ENCODE data around the gene MRPL24. TPM values are rescaled to one million over a fixed set of nuclear protein-coding genes. Genes with fewer than 3 reads are reported as not detected.

MRPL24 gene
- total and polyA plus RNA-seq, 9 of the 15 experiments (the other 6 are each of a cell fraction or from before 2014, with no cell fraction given): 74.3 to 267 (median 113) TPM

- TF ChIP-seq E2F4 (CRISPR knock-in tag; IDR thresholded peaks at IDR 0.05; ENCODE audit: low read depth) (no peak), KAT8 (IDR thresholded peaks at IDR 0.05; ENCODE audit: low read depth) (no peak), ZBTB40 (IDR thresholded peaks at IDR 0.05) (peak; percentile 87), ZBTB40 (CRISPR knock-in tag; IDR thresholded peaks at IDR 0.05) (no peak), FOXJ2 (tag; IDR thresholded peaks at IDR 0.05) (no peak), CBX2 (IDR thresholded peaks at IDR 0.05; ENCODE audit: insufficient read depth, low read length, poor library complexity, severe bottlenecking) (no peak), DNMT1 (IDR thresholded peaks at IDR 0.05) (0 out of 2 replicates have a peak, but pooled peaks have one; percentile 62), NFYB (IDR thresholded peaks at IDR 0.05; ENCODE audit: extremely low read depth, insufficient read length) (no peak), FOXP1 (CRISPR knock-in tag; IDR thresholded peaks at IDR 0.05) (peak; percentile 70; the same call in 1 of the 2 replicates), SFPQ (IDR thresholded peaks at IDR 0.05; ENCODE audit: low read depth, low read length) (no peak), HDGF (IDR thresholded peaks at IDR 0.05) (no peak), MAX (CRISPR knock-in tag; IDR thresholded peaks at IDR 0.05) (peak; percentile 42; the same call in 1 of the 2 replicates), PHF8 (IDR thresholded peaks at IDR 0.05; ENCODE audit: borderline replicate concordance, low read length) (peak; percentile 76; the same call in 1 of the 2 replicates), ZC3H11A (IDR thresholded peaks at IDR 0.05; ENCODE audit: low read depth, low read length) (0 out of 2 replicates have a peak, but pooled peaks have one; percentile 58)
Observed at GRCh38 chr1:156728599-156729462, 12.1 kb downstream of the MRPL24 start, which contains the start of gene ISG20L2 (continued).
